ENCODE measurements around the gene USP47.

DNA sequence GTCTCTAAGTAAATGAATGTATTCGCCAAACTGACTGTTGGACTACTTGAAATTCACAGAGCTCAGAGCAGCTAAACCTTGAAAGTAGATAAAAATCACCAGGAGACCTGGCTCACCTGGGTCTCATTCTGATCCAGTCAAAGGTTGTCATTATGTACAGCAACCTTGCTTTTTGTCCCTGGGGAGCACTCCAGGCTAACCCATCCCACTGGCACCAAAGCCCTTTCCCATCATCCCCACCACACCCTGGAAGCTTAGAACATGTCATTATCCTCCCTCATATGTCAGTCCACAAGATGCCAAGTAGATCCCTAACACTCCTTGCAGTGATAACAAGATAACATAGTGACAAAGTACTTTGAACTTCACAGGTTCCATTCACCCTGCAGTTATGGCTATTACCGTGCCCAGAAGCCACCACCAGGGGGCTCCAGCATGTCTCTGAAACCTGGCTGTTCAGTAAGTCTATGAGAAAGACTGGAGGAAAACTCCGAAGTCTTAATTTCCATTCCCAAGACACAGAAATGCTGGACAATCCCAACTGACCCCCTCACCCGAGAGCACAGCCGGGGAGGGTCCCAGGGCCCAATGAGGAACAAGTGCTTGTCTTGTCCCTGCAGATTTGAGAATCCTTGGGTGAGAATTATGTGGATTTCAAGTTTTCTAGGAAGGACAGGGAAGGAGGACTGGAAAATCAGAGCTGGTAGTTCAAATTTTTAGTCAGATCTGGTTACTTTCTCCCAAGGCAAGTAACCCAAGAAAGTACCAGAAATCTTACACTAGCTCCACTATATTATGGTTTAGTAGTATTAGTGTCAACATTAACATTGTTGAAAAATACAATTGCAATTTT lies 43.0 kb upstream of the USP47 start:
- TF ChIP-seq, protein P1, sequence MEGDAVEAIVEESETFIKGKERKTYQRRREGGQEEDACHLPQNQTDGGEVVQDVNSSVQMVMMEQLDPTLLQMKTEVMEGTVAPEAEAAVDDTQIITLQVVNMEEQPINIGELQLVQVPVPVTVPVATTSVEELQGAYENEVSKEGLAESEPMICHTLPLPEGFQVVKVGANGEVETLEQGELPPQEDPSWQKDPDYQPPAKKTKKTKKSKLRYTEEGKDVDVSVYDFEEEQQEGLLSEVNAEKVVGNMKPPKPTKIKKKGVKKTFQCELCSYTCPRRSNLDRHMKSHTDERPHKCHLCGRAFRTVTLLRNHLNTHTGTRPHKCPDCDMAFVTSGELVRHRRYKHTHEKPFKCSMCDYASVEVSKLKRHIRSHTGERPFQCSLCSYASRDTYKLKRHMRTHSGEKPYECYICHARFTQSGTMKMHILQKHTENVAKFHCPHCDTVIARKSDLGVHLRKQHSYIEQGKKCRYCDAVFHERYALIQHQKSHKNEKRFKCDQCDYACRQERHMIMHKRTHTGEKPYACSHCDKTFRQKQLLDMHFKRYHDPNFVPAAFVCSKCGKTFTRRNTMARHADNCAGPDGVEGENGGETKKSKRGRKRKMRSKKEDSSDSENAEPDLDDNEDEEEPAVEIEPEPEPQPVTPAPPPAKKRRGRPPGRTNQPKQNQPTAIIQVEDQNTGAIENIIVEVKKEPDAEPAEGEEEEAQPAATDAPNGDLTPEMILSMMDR (IDR thresholded peaks at IDR 0.05) = peak; percentile 93
- no peak for TF ChIP-seq ZFX (IDR thresholded peaks at IDR 0.05; ENCODE audit: borderline replicate concordance)

All from 22Rv1 (cell line).